GM18858 (cell line): Measurements from ENCODE around the gene LRTM1.

Experiments used
- ATAC-seq: cut with Tn5 transposase; IDR thresholded peaks from one replicate; pipeline ENCODE4 v1.9.1; 2021; ENCODE audit not compliant: unreplicated experiment

LRTM1 gene

GRCh38 chr3:54895613-54896012 lies 32.2 kb downstream of the LRTM1 start:
- ATAC-seq: no peak

DNA sequence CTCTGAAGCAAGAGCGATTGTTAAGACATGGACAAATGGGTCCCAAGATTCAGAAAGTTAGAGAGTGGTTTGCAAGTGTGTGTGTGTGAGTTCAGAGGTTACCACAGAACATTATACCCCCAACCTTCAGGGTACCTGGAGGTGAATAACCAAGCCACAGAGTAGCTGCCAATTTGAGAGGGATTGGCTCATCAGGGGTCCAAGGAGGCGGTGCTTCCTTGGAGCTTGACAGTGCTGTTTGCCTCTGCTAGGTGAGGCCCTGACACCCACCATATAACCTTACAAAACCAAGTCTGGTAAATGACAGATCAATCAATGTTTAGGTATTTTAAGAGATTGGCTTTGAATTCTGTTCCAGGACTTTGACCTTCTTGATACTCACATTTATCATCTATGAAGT lies 35.7 kb downstream of the LRTM1 start:
- ATAC-seq: no peak

DNA sequence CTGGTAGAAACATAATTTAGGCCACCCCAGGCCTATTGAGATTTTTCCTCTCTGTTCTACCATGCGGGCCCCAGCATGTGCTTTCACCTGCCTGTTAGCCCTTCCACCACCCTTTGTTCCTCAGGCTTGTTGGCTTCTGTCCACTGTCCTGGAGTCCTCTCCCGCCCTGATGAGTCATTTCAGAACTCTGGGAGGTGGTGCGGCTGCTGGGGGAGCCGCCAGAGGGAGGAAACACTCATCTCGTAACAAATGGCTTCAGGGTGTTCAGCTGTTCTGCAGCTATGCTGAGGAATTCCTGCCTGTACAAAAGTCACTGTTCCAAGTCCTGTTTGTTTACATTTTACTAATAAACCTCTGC lies 36.3 kb downstream of the LRTM1 start:
- no peak for ATAC-seq

GRCh38 chr3:54889731-54890130 lies 38.1 kb downstream of the LRTM1 start:
- no peak for ATAC-seq

- ATAC-seq: no peak
These were observed 39.0 kb downstream of the LRTM1 start for GRCh38 chr3:54888873-54889272.

- ATAC-seq: no peak
These were observed 39.7 kb downstream of the LRTM1 start for GRCh38 chr3:54888162-54888561.

DNA sequence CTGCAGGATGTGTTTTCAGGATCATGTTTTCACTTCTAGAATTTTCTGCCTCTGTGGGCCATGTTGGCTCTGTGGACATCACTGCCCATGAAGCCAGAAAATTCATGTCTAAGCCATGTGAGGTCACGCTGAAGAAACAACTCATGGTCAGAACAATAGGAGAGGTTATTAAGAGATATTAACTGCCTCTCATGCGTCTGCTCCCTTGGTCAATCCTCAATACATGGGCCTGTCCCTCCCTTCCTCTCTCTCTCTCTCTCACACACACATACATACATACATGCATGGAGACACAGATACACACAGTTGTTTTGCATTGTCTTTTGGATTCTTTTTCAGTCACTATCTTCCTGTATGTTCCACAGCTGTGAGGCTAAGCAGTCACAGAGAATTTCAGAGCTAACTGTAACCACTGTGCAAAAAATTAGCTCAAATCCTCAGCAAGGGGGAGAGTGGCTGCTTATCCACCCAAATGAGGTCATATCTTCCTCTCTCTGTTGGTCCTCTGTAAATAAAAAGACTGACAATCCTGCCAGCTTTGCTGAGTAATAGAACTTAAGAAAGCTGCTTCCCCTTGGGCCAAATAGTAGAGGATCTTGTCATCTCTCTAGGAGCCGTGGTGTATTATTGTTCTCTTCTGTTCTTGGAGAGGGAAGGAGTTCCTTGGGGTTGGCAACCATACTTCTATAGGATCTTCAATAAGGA lies 45.6 kb downstream of the LRTM1 start:
- no peak for ATAC-seq

GRCh38 chr3:54878145-54878544 lies 49.7 kb downstream of the LRTM1 start:
- ATAC-seq: no peak

DNA sequence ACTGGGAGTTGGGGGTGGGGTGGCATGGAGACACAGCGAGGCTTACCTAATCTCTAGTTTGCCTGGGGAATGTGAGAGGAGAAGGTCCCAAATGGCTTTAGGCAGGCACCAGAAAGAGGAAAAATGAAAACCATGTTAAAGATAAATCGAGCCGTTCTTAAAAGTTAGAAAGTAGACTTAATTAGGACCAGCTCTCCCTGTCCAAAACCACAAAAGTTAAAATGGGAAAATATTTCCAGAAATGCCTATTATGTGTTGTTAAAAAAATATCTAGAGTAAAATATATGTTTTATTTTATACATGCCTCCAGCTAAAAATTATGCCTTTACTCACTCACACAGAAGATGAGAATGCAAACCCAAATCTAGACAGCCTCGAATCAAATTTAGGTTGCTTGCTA lies 50.1 kb downstream of the LRTM1 start:
- ATAC-seq: no peak

DNA sequence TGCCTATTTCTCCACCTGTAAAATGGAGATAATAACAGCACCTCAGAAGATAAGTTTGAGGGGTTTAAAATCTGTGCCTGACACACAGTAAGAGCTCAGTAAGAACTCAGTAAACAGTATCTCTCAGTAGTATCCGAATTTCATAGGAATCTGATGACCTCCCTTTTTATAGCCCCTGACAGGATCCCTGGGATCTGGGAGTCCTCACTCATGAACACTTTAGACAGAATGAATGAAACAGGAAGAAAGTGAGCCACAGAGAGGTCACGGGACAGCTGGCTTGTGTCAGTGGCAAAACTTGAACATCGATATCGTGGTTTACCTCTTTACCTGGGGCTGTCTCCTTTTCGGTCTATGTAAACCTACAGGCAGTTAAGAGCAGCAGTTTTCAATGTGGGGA lies 51.2 kb downstream of the LRTM1 start:
- no peak for ATAC-seq

GRCh38 chr3:54875596-54876268 lies 52.1 kb downstream of the LRTM1 start:
- no peak for ATAC-seq

- no peak for ATAC-seq
These were observed 52.9 kb downstream of the LRTM1 start for GRCh38 chr3:54874816-54875556.

DNA sequence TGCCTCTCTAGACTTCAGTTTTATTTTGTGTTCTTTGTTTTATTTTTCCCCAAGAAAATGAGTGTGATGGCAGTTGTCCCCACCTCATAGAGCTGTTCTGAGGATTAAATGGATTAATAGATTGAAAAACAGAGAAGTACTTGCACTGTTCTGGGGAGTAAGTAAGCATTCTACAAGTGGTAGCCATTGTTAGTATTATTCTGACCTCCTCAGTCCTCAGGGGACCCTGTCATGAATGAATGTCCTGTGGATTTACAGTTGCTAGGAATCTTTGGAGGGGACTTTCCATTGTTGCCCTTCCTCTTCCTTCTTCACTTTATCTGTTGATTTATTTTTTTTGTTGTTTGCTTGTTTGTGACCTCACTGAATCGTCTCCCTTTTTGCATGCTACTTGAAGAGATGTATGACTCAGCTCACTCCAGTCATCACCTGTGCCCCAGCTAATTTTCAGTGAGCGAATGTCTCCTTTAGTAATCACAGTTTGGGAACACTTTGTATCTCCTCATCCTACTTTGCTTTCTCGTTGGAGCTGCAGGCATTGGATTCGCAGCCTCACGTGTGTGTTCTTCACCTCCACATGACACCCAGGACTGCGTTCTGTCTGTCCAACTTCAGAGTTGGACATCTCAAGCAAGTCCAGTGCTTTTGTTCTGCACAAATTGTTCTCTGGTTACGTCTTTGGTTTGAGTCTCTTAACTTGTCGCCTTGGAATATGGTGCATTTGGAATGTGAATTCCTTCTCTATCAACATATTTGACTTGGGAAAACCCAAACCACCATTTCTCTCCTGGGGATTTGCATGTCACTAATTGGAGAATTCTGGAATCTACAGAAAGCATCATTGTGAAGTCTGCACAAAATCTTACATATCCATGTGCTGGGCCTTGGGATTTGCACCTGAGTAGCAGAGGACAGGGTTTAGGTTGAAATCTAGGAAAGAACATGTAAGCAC lies 54.5 kb downstream of the LRTM1 start:
- ATAC-seq: no peak

DNA sequence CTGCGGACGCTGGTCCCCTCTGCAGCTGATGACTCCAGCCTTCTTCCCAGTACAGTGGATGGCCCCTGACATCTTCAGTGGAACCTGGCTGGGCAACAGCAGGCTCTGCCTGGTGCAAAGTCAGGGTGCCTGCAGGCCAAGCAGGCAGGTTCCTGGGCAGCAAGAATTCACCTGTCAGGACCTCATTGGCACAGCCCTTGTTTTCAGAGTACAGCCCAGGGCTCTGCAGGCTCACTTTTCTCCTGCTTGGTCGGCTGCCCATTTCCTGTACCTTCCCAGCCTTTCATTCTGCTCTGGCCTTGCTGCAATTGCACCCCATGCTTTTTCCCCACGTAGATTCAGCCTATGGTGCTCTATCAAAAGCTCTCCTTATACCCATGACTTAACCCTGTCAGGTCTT lies 56.0 kb downstream of the LRTM1 start:
- ATAC-seq: no peak

GRCh38 chr3:54870423-54870822 lies 57.4 kb downstream of the LRTM1 start:
- ATAC-seq: no peak
